Mononuclear cell (primary cell): ENCODE measurements around the gene TNC. TPM values are rescaled to one million over a fixed set of nuclear protein-coding genes. Genes with fewer than 3 reads are reported as not detected.

Experiments used
- H3K27me3 ChIP-seq: 2 replicates; pipeline ENCODE4 v1.6.0; 2011; ENCODE audit warnings: low read length, control low read depth; ENCODE audit not compliant: insufficient read depth
- H3K4me1 ChIP-seq: 2 replicates; pipeline ENCODE4 v1.5.1; 2011; ENCODE audit warnings: mild to moderate bottlenecking, low read length, control low read depth; ENCODE audit not compliant: insufficient read depth
- H3K4me3 ChIP-seq: 2 replicates; pipeline ENCODE4 v1.5.1; 2011; ENCODE audit warnings: mild to moderate bottlenecking, low read length, moderate library complexity
- H3K9me3 ChIP-seq: 2 replicates; pipeline ENCODE4 v1.5.1; 2011; ENCODE audit warnings: low read depth, mild to moderate bottlenecking, control low read depth, low read length
- total RNA-seq: library from RNA; depleted of rRNA; stranded (reverse); fragments of >200 nt; gene quantifications from one replicate; pipeline ENCODE4 v1.2.3, GENCODE V29; 2012

Gene TNC
- total RNA-seq, 1 donor, result 0.10 TPM

DNA sequence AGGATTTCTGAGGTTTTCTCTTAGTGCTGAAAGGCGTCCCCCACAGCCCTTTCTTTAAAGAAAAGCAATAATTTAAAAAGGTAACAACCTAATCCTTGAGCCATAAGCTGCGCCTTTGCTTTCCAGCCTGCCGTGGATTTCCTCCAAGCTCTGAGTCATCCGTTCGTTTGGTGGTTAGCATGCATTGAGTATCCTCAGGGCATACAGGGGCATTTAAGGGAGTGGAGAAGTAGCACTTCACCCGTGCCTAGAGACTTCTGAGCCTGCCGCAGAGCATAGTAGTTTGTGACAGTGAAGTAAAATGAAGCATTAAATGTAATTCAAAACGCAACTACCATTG lies 892 bp upstream of the TNC start:
- Histone ChIP-seq H3K4me1 (no peaks in the 10 kb centered on the region), H3K4me3 (no peak overlapping the region), H3K27me3 (peaks cover 45% of the 10 kb centered on the region), H3K9me3 (no peaks in the 10 kb centered on the region)

DNA sequence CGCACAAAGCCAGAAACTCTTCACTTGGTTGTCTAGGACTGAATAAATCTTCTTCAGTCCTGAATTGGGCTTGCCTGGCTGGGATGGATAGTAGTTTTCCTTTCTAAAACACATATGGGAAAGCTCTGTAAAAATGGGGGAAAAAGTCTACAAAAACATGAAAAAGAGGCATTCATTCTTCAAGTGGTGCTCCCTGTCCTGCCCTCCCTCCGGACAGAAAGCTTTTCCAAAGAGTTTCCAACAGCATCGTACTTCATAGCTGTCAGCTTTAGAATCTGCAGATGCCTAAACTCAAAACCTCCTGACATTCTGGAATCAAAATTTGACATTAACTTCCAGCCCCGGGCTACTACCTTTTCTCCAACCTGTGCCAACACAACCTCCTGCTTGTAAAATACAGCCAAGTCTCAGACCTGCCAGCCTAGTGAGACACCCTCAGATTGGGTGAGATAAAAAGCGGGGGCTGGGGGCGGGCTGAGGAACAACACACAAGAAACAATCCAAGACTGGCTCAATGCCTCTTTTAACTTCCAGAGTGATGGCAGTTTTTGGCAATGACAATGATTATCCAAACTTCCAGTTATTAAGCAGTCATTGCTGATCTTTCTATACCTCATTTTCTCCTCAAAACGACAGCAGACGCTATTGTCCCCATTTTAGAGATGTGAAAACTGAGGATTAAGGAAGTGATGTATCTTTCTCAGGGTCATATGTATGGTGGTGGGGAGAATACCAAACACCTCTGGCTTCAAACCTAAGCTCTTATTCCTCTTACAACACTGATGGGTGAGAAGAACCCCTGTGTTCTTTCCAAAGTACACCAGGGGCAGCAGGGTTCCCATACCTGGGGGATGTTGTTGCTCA lies 1.3 kb downstream of the TNC start:
- no peaks in the 10 kb centered on the region for H3K4me1 ChIP-seq
- peaks cover 44% of the 10 kb centered on the region for H3K27me3 ChIP-seq
- H3K9me3 ChIP-seq, result no peaks in the 10 kb centered on the region
- no peak overlapping the region for H3K4me3 ChIP-seq

DNA sequence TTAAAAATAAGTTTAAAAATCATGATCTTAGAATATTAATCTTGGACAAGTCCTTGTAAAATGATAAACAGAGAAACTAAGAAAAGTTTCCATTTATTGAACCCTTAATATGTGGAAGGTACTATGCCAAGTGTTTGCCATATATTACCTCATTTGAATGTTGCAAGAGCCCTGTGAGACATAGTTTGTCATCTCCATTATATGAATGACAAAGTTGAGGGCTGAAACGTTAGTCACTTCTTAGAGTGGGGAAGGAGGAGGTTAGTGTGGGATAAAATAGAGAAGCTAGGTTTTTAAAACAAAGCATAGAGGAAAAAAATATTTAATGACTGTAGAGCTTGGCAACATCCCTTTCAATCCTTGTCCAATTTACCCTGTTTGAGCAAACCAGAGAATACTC lies 2.0 kb downstream of the TNC start:
- H3K9me3 ChIP-seq, result no peaks in the 10 kb centered on the region
- H3K4me3 ChIP-seq, result no peak overlapping the region
- H3K4me1 ChIP-seq, result no peaks in the 10 kb centered on the region
- H3K27me3 ChIP-seq, result peaks cover 42% of the 10 kb centered on the region

DNA sequence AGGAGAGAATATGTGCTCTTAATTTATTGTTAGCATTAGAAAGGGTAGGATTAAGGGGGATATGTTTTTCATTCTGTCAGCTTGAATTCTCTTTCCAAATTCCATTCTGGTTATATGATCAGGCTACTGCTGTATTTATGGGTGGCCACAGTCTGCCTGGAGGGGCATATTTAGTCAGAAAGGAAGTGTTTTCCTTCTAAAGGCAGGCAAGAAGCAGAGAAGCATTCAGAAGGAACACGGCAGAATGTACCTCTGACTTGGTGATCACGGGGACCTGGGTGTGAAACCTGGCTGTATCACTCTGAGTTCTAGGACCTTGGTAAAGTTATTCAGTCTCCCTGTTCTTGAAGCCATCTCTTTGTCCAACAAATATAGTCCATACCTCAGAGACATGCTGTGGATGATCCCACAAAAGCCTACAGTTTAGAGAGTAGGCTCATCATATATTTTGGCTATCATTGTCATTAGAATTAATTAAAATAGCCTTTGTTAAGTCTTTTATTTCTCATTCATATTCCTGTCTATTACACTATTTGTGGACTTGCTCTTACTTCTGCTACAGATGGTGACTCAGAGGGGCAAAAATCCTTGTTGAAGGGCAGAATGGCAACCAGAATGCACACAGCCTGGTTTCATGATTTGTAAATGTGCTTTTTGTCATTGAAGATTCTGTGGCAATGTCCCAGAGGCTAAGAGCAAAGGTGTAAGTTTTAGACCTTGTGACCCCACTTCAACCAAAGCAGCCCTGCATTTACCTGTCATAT lies 2.7 kb downstream of the TNC start:
- Histone ChIP-seq H3K4me1 (no peaks in the 10 kb centered on the region), H3K9me3 (no peaks in the 10 kb centered on the region), H3K27me3 (peaks cover 39% of the 10 kb centered on the region), H3K4me3 (no peak overlapping the region)

DNA sequence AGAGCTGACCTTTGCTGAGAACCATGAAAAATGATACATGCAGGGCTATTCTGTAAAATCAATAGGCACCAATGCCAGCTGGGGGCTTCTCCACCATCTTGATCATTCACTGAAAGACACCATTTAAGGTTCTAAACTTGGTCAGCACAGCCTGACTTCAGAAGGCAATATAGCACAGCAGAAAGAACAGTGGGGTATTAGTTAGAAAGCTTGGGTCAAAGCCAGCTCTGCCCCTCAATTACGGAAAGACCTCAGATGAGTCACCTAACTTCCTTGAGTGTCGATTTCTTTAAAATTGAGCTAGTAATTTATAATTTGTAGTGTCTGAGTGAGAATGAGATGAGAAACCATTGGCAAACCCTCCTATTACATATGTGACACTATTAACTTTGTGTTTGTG lies 3.4 kb downstream of the TNC start:
- peaks cover 31% of the 10 kb centered on the region for H3K27me3 ChIP-seq
- no peak overlapping the region for H3K4me3 ChIP-seq
- no peaks in the 10 kb centered on the region for H3K9me3 ChIP-seq
- H3K4me1 ChIP-seq, result no peaks in the 10 kb centered on the region

DNA sequence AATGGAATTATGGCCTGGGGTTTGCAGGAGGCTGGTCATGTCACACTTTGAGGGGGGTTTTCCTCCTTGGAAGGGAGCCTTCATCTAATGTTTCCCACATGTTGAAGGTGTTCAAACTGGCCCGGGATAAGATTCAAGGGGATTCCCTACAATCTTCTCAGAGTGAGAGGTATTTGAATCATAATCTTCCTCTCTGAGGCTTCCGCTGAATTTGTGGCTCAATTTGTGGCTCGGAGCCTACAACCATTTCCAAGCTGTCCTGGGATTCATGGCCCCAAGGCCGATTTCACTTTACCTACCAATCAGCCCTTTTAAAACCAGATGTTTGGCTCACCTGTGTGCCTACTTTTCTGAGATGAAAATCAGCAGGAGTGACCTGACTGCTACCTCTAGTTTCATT lies 3.9 kb downstream of the TNC start:
- peaks cover 26% of the 10 kb centered on the region for H3K27me3 ChIP-seq
- H3K4me3 ChIP-seq, result no peak overlapping the region
- no peaks in the 10 kb centered on the region for H3K9me3 ChIP-seq
- no peaks in the 10 kb centered on the region for H3K4me1 ChIP-seq

DNA sequence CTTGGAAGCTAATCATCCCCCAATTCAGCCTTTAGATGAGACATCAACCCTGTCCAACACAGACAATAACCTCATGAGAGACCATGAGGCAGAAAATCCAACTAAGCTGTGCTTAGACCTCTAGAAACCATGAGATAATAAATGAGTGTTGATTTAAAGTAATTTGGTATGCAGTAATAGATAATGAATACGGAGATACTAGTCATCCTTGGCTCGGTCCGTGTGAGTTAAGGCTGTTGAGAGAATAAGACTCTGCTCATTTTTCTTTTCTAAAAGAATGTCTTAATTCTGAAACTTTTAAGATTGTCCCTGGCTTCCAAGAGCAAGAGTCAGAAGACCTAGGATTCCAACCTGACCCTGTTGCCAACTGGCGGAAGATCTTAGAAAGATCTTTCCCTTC lies 6.1 kb downstream of the TNC start:
- no peak overlapping the region for H3K4me3 ChIP-seq
- no peaks in the 10 kb centered on the region for H3K9me3 ChIP-seq
- H3K4me1 ChIP-seq, result no peaks in the 10 kb centered on the region
- peaks cover 4% of the 10 kb centered on the region for H3K27me3 ChIP-seq

GRCh38 chr9:115109486-115109885 lies 8.5 kb downstream of the TNC start:
- Histone ChIP-seq H3K4me1 (no peaks in the 10 kb centered on the region), H3K9me3 (no peaks in the 10 kb centered on the region), H3K27me3 (no peaks in the 10 kb centered on the region)

DNA sequence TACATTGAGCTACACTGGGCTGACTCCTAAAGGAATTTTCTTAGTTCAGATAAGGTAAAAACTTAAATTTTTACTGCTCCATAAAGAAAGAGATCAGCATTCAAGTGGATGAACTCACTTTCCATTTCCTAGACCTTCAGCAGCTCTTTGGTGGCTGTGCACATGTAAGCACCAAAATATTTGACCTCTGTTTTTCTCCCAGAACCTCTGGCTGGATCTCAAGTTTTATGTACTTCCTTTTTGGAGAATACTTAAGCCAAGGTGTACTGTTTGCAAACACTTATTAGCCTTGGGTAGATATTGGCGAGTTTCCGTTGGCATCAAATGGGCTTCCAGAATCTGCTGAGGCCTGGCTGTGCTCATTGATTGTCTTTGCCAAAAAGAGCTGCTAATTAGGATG lies 10.3 kb downstream of the TNC start:
- no peaks in the 10 kb centered on the region for H3K27me3 ChIP-seq
- no peaks in the 10 kb centered on the region for H3K9me3 ChIP-seq
- H3K4me3 ChIP-seq, result no peak overlapping the region
- H3K4me1 ChIP-seq, result no peaks in the 10 kb centered on the region

More at GRCh38 chr9:115109486-115109885, 8.5 kb downstream of the TNC start:
- H3K4me3 ChIP-seq, result no peak overlapping the region

- Histone ChIP-seq H3K4me3 (no peak overlapping the region), H3K9me3 (no peaks in the 10 kb centered on the region), H3K27me3 (no peaks in the 10 kb centered on the region), H3K4me1 (no peaks in the 10 kb centered on the region)
These were observed 11.3 kb downstream of the TNC start for GRCh38 chr9:115106642-115107041.

- H3K27me3 ChIP-seq, result no peaks in the 10 kb centered on the region
- H3K9me3 ChIP-seq, result no peaks in the 10 kb centered on the region
- H3K4me1 ChIP-seq, result no peaks in the 10 kb centered on the region
- H3K4me3 ChIP-seq, result no peak overlapping the region
These were observed 12.0 kb downstream of the TNC start for GRCh38 chr9:115106001-115106400.

- Histone ChIP-seq H3K9me3 (no peaks in the 10 kb centered on the region), H3K27me3 (no peaks in the 10 kb centered on the region), H3K4me1 (no peaks in the 10 kb centered on the region), H3K4me3 (no peak overlapping the region)
These were observed 13.0 kb downstream of the TNC start for GRCh38 chr9:115104908-115105307.

GRCh38 chr9:115103746-115104477 lies 14.0 kb downstream of the TNC start:
- H3K4me1 ChIP-seq, result no peaks in the 10 kb centered on the region
- H3K4me3 ChIP-seq, result no peak overlapping the region
- no peaks in the 10 kb centered on the region for H3K27me3 ChIP-seq
- H3K9me3 ChIP-seq, result no peaks in the 10 kb centered on the region

DNA sequence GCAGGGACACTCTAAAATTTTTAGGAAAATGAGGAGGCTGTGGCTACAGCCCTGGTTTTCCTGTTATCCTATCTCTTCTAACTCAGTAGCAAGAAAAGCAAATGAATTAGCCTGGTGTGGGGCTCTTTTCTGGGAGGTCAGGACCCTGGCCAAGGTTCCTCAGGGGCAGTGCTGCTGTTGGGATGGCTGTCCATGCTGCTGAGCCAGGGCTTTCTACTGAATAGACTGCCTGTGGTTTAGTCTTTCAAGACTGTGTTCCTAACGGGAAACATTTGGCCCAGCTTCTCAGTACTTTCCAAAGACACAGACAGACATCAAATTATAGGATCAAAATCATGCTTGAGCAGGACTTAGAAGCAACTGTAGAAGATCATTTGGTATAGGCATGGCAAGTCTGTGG lies 18.1 kb downstream of the TNC start:
- Histone ChIP-seq H3K4me1 (no peaks in the 10 kb centered on the region), H3K4me3 (no peak overlapping the region), H3K9me3 (no peaks in the 10 kb centered on the region), H3K27me3 (no peaks in the 10 kb centered on the region)

DNA sequence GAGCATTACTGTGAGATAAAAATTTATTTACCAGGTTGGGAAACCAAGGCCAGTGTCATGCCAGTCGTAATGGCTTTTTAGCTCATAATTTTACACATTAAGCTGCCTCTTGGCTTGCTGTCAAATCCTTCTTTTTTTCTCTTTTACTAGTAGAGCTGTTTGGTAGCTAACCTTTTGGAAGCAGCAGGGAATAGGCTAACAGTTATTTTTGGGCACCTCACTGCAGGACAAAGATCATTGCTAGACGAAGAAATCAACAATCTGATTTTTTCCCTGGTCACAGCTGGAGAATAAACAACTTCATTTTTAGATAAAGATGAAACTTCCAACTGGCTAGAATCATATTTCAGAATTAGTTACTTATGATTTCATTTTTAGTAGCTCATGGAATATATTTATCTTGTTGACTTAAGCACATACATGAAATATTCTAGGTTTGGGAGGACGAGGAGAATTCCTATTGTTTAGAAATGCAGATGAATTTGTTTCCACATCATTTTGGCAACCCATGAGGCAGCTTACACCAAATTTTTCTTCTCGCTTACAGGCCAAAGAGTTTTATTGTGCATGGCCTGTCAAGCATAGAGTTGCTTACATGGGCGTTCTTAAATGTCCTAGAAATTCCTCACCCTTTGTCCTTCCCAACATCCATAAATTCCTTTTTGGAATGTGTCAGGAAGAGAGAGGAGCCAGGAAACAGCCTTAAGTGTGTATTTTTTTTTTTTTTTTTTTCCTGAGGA lies 19.6 kb downstream of the TNC start:
- no peak overlapping the region for H3K4me3 ChIP-seq
- H3K27me3 ChIP-seq, result peaks cover 2% of the 10 kb centered on the region
- no peaks in the 10 kb centered on the region for H3K4me1 ChIP-seq
- no peaks in the 10 kb centered on the region for H3K9me3 ChIP-seq
